ENCODE results near the gene TNFAIP3. TPM values are rescaled to one million over a fixed set of nuclear protein-coding genes. Genes with fewer than 3 reads are reported as not detected.

The TNFAIP3 gene
- total RNA-seq, 6 donors from 2014 or later: 35.3 to 76.4 (median 52.2) TPM

- Histone ChIP-seq H3K9me3 (no peaks in the 10 kb centered on the region), H3K36me3 (no peaks in the 10 kb centered on the region), H3K4me1 (no peaks in the 10 kb centered on the region), H3K4me3 (no peak overlapping the region), H3K27ac (no peak overlapping the region), H3K27me3 (no peaks in the 10 kb centered on the region)
- 93 to 96% methylated on average over 2 of the region's 2 CpGs for WGBS, 2 donors
- no peak for DNase-seq
- ATAC-seq (ENCODE audit: low FRiP score in 2 of 2): no peak
- TF ChIP-seq CTCF (IDR thresholded peaks at IDR 0.05) (no peak), EP300 (IDR thresholded peaks at IDR 0.05) (no peak), POLR2AphosphoS5 (IDR thresholded peaks at IDR 0.05) (no peak), POLR2A (IDR thresholded peaks at IDR 0.05) (no peak)
Observed at GRCh38 chr6:137856138-137856898, 10.7 kb upstream of the TNFAIP3 start.

GRCh38 chr6:137859025-137859424 lies 8.0 kb upstream of the TNFAIP3 start:
- 75 to 82% methylated on average over 3 of the region's 3 CpGs for whole genome bisulfite sequencing, 2 donors
- no peak for TF ChIP-seq CTCF (IDR thresholded peaks at IDR 0.05)
- no peak for TF ChIP-seq POLR2AphosphoS5 (IDR thresholded peaks at IDR 0.05)
- no peak for TF ChIP-seq EP300 (IDR thresholded peaks at IDR 0.05)
- no peak for TF ChIP-seq POLR2A (IDR thresholded peaks at IDR 0.05)
- DNase-seq (no peak), ATAC-seq (ENCODE audit: low FRiP score in 2 of 2) (no peak)
- Histone ChIP-seq H3K9me3 (no peaks in the 10 kb centered on the region), H3K4me1 (no peaks in the 10 kb centered on the region), H3K27me3 (no peaks in the 10 kb centered on the region), H3K36me3 (no peaks in the 10 kb centered on the region), H3K4me3 (no peak overlapping the region), H3K27ac (no peak overlapping the region)

- no peak overlapping the region for H3K4me3 ChIP-seq
- H3K36me3 ChIP-seq: no peaks in the 10 kb centered on the region
- H3K4me1 ChIP-seq: no peaks in the 10 kb centered on the region
- H3K9me3 ChIP-seq: no peaks in the 10 kb centered on the region
- no peaks in the 10 kb centered on the region for H3K27me3 ChIP-seq
- 84 to 92% methylated on average over 3 of the region's 3 CpGs for WGBS, 2 donors
- TF ChIP-seq POLR2AphosphoS5 (IDR thresholded peaks at IDR 0.05) (no peak), POLR2A (IDR thresholded peaks at IDR 0.05) (no peak), CTCF (IDR thresholded peaks at IDR 0.05) (no peak), EP300 (IDR thresholded peaks at IDR 0.05) (no peak)
- ATAC-seq (ENCODE audit: low FRiP score in 2 of 2): no peak
- H3K27ac ChIP-seq: no peak overlapping the region
- DNase-seq: no peak
Observed at GRCh38 chr6:137860394-137861005, 6.6 kb upstream of the TNFAIP3 start.

GRCh38 chr6:137861550-137862337 lies 5.3 kb upstream of the TNFAIP3 start:
- H3K36me3 ChIP-seq: no peaks in the 10 kb centered on the region
- DNase-seq (no peak), ATAC-seq (ENCODE audit: low FRiP score in 2 of 2) (peak in 1 of 2 donors; percentile 39)
- no peak overlapping the region for H3K27ac ChIP-seq
- no peaks in the 10 kb centered on the region for H3K9me3 ChIP-seq
- no peaks in the 10 kb centered on the region for H3K27me3 ChIP-seq
- peaks cover 5 to 7% (median 6%) of the 10 kb centered on the region in 4 donors for H3K4me1 ChIP-seq
- no peak for TF ChIP-seq POLR2AphosphoS5 (IDR thresholded peaks at IDR 0.05)
- TF ChIP-seq EP300 (IDR thresholded peaks at IDR 0.05): no peak
- no peak for TF ChIP-seq CTCF (IDR thresholded peaks at IDR 0.05)
- no peak for TF ChIP-seq POLR2A (IDR thresholded peaks at IDR 0.05)
- no peak overlapping the region for H3K4me3 ChIP-seq
- 90 to 96% methylated on average over 3 of the region's 3 CpGs for WGBS, 2 donors
